GM18951 (cell line): Measurements from ENCODE around the gene LRRC56.
"Not testable (repeated sequence)": the region's sequence is repeated elsewhere in the genome, so short reads cannot be mapped to it uniquely, and the experiment has no call there.

ENCODE experiments used
- POLR2A ChIP-seq: IDR thresholded peaks from 4 replicates; pipeline ENCODE4 v1.6.1; 2011; ENCODE audit warnings: mild to moderate bottlenecking; ENCODE audit not compliant: insufficient read length, insufficient read depth; ENCODE audit errors: extremely low read depth
- in situ Hi-C: fragments of 300-500 bp; cut with MboI; formaldehyde crosslinking; loops from one replicate; pipeline ENCODE4 v1.12.0; 2022; ENCODE audit warnings: low sequenced_read_pairs, mixed read lengths, inconsistent platforms; ENCODE audit not compliant: unreplicated experiment

Gene LRRC56

GRCh38 chr11:506238-506994, 30.9 kb upstream of the LRRC56 start:
- peak; percentile 76 for TF ChIP-seq POLR2A
- in situ Hi-C loops, result no loop called here

- peak; percentile 69 for TF ChIP-seq POLR2A
- in situ Hi-C loops, result no loop called here
Observed at GRCh38 chr11:506995-507726, 30.2 kb upstream of the LRRC56 start, which contains the start of gene RNH1. TSS of gene RNH1 (minus strand) at chr11:507242. CDS start at chr11:502162, 5,080 bp downstream.

- in situ Hi-C loops, result no loop called here
- no peak for TF ChIP-seq POLR2A
Observed at GRCh38 chr11:507727-508515, 29.4 kb upstream of the LRRC56 start.

GRCh38 chr11:508956-509355, 28.4 kb upstream of the LRRC56 start:
- in situ Hi-C loops, result no loop called here
- TF ChIP-seq POLR2A, result no peak

GRCh38 chr11:512761-513595, 24.3 kb upstream of the LRRC56 start:
- TF ChIP-seq POLR2A, result no peak
- in situ Hi-C loops, result no loop called here

GRCh38 chr11:514606-515005, 22.7 kb upstream of the LRRC56 start:
- no peak for TF ChIP-seq POLR2A

GRCh38 chr11:515131-515530, 22.2 kb upstream of the LRRC56 start:
- in situ Hi-C loops, result no loop called here
- no peak for TF ChIP-seq POLR2A

More at GRCh38 chr11:514606-515005, 22.7 kb upstream of the LRRC56 start:
- in situ Hi-C loops, result no loop called here

GRCh38 chr11:516400-516799, 20.9 kb upstream of the LRRC56 start:
- in situ Hi-C loops, result no loop called here
- TF ChIP-seq POLR2A, result no peak

GRCh38 chr11:516918-517685, 20.2 kb upstream of the LRRC56 start:
- in situ Hi-C loops, result not testable (repeated sequence)

- TF ChIP-seq POLR2A, result peak; percentile 42
- in situ Hi-C loops, result no loop called here
Observed at GRCh38 chr11:518463-519202, 18.7 kb upstream of the LRRC56 start.

GRCh38 chr11:520428-521176, 16.7 kb upstream of the LRRC56 start:
- in situ Hi-C loops, result no loop called here
- TF ChIP-seq POLR2A, result no peak
